Caco-2 (cell line): ENCODE results near the gene SLC25A17. TPM values are rescaled to one million over a fixed set of nuclear protein-coding genes. Genes with fewer than 3 reads are reported as not detected.

Experiments
- BruUV-seq: library from RNA; stranded (reverse); fragments of 400-500 nt; replicated peaks from 2 replicates; lab custom pipeline; 2021; lab: Mats Ljungman, UMichigan
- CTCF ChIA-PET: fragments of 300-600 bp; sonication (Branson Sonifier 250); formaldehyde crosslinking; loops from one replicate; lab custom pipeline; 2022; ENCODE audit warnings: antibody characterized with exemption; lab: Charles Lee
- POLR2A ChIA-PET: fragments of 300-600 bp; sonication (Branson Sonifier 250); formaldehyde crosslinking; loops from one replicate; lab custom pipeline; 2022; ENCODE audit warnings: antibody characterized with exemption; lab: Charles Lee
- DNase-seq, 2 experiments: peaks; one replicate each; pipeline versions ENCODE4 v3.0.0 to v3.0.0-alpha.2; 2020 to 2022
- H3K27me3 ChIP-seq: replicated peaks from 2 replicates; pipeline ENCODE4 v1.6.0; 2011; ENCODE audit warnings: low read length; ENCODE audit not compliant: control insufficient read depth, insufficient read depth
- H3K36me3 ChIP-seq: 2 replicates; pipeline ENCODE4 v1.5.1; 2011; ENCODE audit warnings: low read length; ENCODE audit not compliant: control insufficient read depth, insufficient read depth
- H3K4me1 ChIP-seq: fragments of 250-450 bp; sonication (Bioruptor Pico); 2 replicates; pipeline ENCODE4 v1.5.1; 2020; ENCODE audit warnings: mild to moderate bottlenecking
- H3K4me3 ChIP-seq: 2 replicates; pipeline ENCODE4 v1.5.1; 2011; ENCODE audit warnings: low read depth, mild to moderate bottlenecking, control low read depth, low read length
- H3K9me3 ChIP-seq: fragments of 250-450 bp; sonication (Bioruptor Pico); 2 replicates; pipeline ENCODE4 v1.5.1; 2020; ENCODE audit warnings: mild to moderate bottlenecking, moderate library complexity
- H3K27ac Mint-ChIP-seq: one replicate; pipeline ENCODE4 v1.8.0; 2022; ENCODE audit warnings: mixed read lengths; ENCODE audit not compliant: unreplicated experiment
- H3K27me3 Mint-ChIP-seq: one replicate; pipeline ENCODE4 v1.8.0; 2022; ENCODE audit warnings: mixed read lengths; ENCODE audit not compliant: insufficient read depth, unreplicated experiment
- H3K36me3 Mint-ChIP-seq: one replicate; pipeline ENCODE4 v1.8.0; 2022; ENCODE audit warnings: mild to moderate bottlenecking, mixed read lengths; ENCODE audit not compliant: insufficient read depth, unreplicated experiment
- H3K4me1 Mint-ChIP-seq: one replicate; pipeline ENCODE4 v1.8.0; 2022; ENCODE audit warnings: low read depth, mixed read lengths; ENCODE audit not compliant: unreplicated experiment
- H3K4me3 Mint-ChIP-seq: one replicate; pipeline ENCODE4 v1.8.0; 2022; ENCODE audit warnings: mild to moderate bottlenecking, moderate library complexity, mixed read lengths; ENCODE audit not compliant: unreplicated experiment
- H3K9me3 Mint-ChIP-seq: one replicate; pipeline ENCODE4 v1.8.0; 2022; ENCODE audit warnings: mixed read lengths; ENCODE audit not compliant: unreplicated experiment
- CTCF ChIP-seq, 2 experiments: fragments of 200-600 bp in 1 of 2; IDR thresholded peaks; 1 replicate in 1 of 2; 2 replicates in 1 of 2; pipeline versions ENCODE4 v1.5.1 to v1.8.0; 2011 to 2022; ENCODE audit warnings: antibody characterized with exemption in 1 of 2, control low read depth in 1 of 2, inconsistent platforms in 1 of 2, low read depth in 1 of 2, low read length in 1 of 2, mild to moderate bottlenecking in 1 of 2, moderate library complexity in 1 of 2; ENCODE audit not compliant: insufficient read depth in 1 of 2, severe bottlenecking in 1 of 2, unreplicated experiment in 1 of 2
- intact Hi-C: fragments of 100-400 bp; cut with micrococcal nuclease; formaldehyde crosslinking; loops from one replicate; pipeline ENCODE4 v1.10.0; 2022; ENCODE audit not compliant: unreplicated experiment
- total RNA-seq: library from RNA; stranded (reverse); gene quantifications from 2 replicates; pipeline ENCODE4 v1.2.3, GENCODE V29; 2022

The SLC25A17 gene
- total RNA-seq, 1 experiment from 2014 or later: 23.1 TPM

DNA sequence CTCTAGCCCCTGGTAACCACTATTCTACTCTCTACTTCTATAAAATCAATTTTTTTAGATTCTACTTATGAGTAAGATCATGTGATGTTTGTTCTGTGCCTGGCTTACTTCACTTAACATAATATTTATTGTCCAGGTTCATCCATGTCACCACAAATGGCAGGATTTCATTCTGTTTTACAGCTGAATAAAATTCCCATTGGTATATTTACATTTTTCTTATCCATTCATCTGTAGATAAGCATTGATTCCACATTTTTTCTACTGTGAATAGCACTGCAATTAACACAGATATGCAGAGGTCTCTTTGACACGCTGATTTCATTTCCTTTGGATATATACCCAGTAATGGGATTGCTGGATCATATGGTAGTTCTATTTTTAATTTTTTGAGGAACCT, 15.8 kb downstream of the SLC25A17 start:
- H3K4me1 Mint-ChIP-seq: peaks cover 10% of the 10 kb centered on the region
- H3K9me3 Mint-ChIP-seq: no peaks in the 10 kb centered on the region
- Histone ChIP-seq H3K36me3 (no peaks in the 10 kb centered on the region), H3K4me3 (no peak overlapping the region), H3K4me1 (no peaks in the 10 kb centered on the region; the same call in none of the 2 replicates), H3K9me3 (no peaks in the 10 kb centered on the region), H3K27me3 (no peaks in the 10 kb centered on the region)
- intact Hi-C loops: no loop called here
- BruUV-seq: TSS peak; percentile 4
- no peak overlapping the region for H3K4me3 Mint-ChIP-seq
- CTCF ChIA-PET: no interaction called here
- no peaks in the 10 kb centered on the region for H3K36me3 Mint-ChIP-seq
- H3K27ac Mint-ChIP-seq: no peak overlapping the region
- no peak for TF ChIP-seq CTCF (IDR thresholded peaks at IDR 0.05; ENCODE audit: insufficient read depth in 1 of 2, low read depth in 1 of 2, low read length in 1 of 2, severe bottlenecking in 1 of 2, unreplicated experiment in 1 of 2)
- POLR2A ChIA-PET: no interaction called here
- no peaks in the 10 kb centered on the region for H3K27me3 Mint-ChIP-seq
- DNase-seq: no peak

- Mint-ChIP-seq H3K4me3 (no peak overlapping the region), H3K27ac (no peak overlapping the region), H3K4me1 (no peaks in the 10 kb centered on the region), H3K36me3 (peaks cover 13% of the 10 kb centered on the region), H3K9me3 (no peaks in the 10 kb centered on the region), H3K27me3 (no peaks in the 10 kb centered on the region)
- no peaks in the 10 kb centered on the region for H3K27me3 ChIP-seq
- H3K4me1 ChIP-seq: no peaks in the 10 kb centered on the region
- no peak for TF ChIP-seq CTCF (IDR thresholded peaks at IDR 0.05; ENCODE audit: insufficient read depth in 1 of 2, low read depth in 1 of 2, low read length in 1 of 2, severe bottlenecking in 1 of 2, unreplicated experiment in 1 of 2)
- POLR2A ChIA-PET: no interaction called here
- CTCF ChIA-PET: no interaction called here
- DNase-seq: no peak
- no TSS peak for BruUV-seq
- intact Hi-C loops: no loop called here
- no peaks in the 10 kb centered on the region for H3K9me3 ChIP-seq
- no peaks in the 10 kb centered on the region for H3K36me3 ChIP-seq
- no peak overlapping the region for H3K4me3 ChIP-seq
Measured at GRCh38 chr22:40799008-40799407, 20.1 kb downstream of the SLC25A17 start.

- no peaks in the 10 kb centered on the region for H3K4me1 Mint-ChIP-seq
- TF ChIP-seq CTCF (IDR thresholded peaks at IDR 0.05; ENCODE audit: insufficient read depth in 1 of 2, low read depth in 1 of 2, low read length in 1 of 2, severe bottlenecking in 1 of 2, unreplicated experiment in 1 of 2): no peak
- H3K4me1 ChIP-seq: no peaks in the 10 kb centered on the region
- H3K4me3 ChIP-seq: no peak overlapping the region
- H3K27ac Mint-ChIP-seq: no peak overlapping the region
- ChIA-PET POLR2A (no interaction called here), CTCF (no interaction called here)
- H3K9me3 ChIP-seq: no peaks in the 10 kb centered on the region
- no peak overlapping the region for H3K4me3 Mint-ChIP-seq
- H3K9me3 Mint-ChIP-seq: no peaks in the 10 kb centered on the region
- intact Hi-C loops: no loop called here
- H3K27me3 Mint-ChIP-seq: no peaks in the 10 kb centered on the region
- no peak for DNase-seq
- H3K36me3 ChIP-seq: no peaks in the 10 kb centered on the region
- peaks cover 19% of the 10 kb centered on the region for H3K36me3 Mint-ChIP-seq
- no peaks in the 10 kb centered on the region for H3K27me3 ChIP-seq
- BruUV-seq: no TSS peak
Measured at GRCh38 chr22:40797427-40797826, 21.7 kb downstream of the SLC25A17 start.
